HG03064 (cell line): Measurements from ENCODE around the gene SNAPIN.

Experiments used
- ATAC-seq: cut with Tn5 transposase; IDR thresholded peaks from one replicate; pipeline ENCODE4 v1.9.1; 2021; ENCODE audit warnings: low read depth; ENCODE audit not compliant: unreplicated experiment

Gene SNAPIN

GRCh38 chr1:153673511-153673910, 15.0 kb downstream of the SNAPIN start:
- ATAC-seq, result no peak

- no peak for ATAC-seq
Measured at GRCh38 chr1:153677718-153678518, 19.4 kb downstream of the SNAPIN start.

DNA sequence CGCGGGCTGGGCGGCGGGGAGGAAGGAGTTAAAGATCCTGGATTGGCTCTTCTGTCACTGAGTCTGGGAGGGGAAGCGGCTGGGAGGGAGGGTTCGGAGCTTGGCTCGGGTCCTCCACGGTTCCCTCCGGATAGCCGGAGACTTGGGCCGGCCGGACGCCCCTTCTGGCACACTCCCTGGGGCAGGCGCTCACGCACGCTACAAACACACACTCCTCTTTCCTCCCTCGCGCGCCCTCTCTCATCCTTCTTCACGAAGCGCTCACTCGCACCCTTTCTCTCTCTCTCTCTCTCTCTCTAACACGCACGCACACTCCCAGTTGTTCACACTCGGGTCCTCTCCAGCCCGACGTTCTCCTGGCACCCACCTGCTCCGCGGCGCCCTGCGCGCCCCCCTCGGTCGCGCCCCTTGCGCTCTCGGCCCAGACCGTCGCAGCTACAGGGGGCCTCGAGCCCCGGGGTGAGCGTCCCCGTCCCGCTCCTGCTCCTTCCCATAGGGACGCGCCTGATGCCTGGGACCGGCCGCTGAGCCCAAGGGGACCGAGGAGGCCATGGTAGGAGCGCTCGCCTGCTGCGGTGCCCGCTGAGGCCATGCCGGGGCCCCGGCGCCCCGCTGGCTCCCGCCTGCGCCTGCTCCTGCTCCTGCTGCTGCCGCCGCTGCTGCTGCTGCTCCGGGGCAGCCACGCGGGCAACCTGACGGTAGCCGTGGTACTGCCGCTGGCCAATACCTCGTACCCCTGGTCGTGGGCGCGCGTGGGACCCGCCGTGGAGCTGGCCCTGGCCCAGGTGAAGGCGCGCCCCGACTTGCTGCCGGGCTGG, 20.2 kb downstream of the SNAPIN start, which contains the start of gene NPR1:
Gene NPR1 (plus strand): TSS at position 170 of the 818 bp plus-strand sequence. CDS start 421 bp downstream, at position 591.
- no peak for ATAC-seq

GRCh38 chr1:153679337-153680119, 21.0 kb downstream of the SNAPIN start:
- no peak for ATAC-seq

DNA sequence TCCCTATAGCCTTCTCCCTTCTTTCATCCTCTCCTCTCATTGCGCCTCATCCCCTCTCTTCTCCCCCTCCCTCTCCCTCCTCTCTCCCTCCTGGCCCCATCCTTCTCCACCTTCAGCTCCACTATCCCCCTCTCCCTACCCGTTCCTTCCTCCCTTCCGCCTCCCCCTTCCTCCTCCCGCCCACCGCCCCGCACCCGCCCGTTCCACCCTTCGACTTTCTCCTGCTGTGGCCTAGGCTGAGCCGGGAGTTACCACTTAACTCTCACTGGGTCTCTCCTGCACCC, 21.6 kb downstream of the SNAPIN start:
- no peak for ATAC-seq

- ATAC-seq, result no peak
Measured at GRCh38 chr1:153682730-153683129, 24.2 kb downstream of the SNAPIN start.

DNA sequence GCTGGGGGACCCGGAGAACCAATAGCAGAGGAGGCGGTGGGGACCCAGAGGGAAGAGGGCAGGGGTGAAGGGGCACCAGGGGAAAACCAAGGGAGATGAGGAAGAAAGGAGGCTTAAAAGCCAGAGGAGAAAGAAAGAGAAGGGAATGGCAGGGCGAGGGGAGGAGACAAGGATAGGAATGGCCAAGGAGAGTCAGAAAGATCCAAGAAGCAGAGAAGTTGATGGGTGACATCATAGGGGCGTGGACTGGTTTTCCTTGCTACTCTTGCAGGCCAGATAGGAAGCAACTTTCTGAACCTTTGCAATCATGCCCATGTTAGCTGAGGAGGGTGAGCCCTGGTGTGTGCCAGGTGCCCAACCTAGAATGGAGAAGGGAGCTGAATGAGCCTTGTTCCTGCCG, 25.4 kb downstream of the SNAPIN start:
- no peak for ATAC-seq

DNA sequence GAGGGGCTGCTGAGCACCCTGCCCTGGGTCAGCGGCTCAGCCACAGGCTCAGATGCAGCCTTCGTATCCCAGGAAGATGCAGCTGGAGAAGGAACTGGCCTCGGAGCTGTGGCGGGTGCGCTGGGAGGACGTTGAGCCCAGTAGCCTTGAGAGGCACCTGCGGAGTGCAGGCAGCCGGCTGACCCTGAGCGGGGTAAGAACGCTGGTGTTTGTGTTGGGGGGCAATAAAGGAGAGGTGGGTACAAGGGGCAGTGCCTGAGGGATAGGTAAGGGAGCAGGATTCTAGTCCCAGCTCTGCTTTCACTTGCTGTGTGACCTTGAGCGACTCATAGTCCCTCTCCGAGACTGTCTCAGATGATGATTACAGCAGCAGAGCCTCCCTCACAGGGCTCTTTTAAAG, 26.4 kb downstream of the SNAPIN start:
- no peak for ATAC-seq

- ATAC-seq, result no peak
Measured at GRCh38 chr1:153685544-153686340, 27.2 kb downstream of the SNAPIN start.

DNA sequence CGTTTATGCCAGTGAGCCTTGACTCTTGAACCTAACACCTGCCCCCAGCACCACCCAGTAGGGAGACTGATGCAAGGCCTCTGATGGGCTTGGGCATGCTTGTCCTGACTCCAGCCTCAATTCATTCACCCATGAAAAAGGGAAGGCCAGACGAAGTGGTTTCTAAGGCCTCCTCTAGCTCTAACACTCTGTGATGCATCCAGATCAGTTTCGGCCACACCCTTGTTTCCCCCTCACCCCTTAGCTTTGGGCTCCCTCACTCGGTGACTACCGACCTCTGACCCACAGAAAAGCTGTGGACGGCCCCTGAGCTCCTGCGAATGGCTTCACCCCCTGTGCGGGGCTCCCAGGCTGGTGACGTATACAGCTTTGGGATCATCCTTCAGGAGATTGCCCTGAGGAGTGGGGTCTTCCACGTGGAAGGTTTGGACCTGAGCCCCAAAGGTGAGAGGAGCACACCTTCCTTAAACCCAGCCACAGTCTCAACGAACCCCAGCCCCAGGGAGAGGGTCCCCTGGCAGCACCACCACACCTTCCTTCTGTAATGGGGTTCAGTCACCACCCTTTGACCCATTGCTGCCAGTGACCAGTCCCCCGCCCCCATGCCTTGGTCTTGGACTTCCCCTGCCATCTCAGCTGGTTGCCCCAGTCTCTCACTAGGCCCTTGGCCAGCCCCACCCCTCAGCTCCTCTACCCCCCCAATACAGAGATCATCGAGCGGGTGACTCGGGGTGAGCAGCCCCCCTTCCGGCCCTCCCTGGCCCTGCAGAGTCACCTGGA, 29.0 kb downstream of the SNAPIN start:
- no peak for ATAC-seq

DNA sequence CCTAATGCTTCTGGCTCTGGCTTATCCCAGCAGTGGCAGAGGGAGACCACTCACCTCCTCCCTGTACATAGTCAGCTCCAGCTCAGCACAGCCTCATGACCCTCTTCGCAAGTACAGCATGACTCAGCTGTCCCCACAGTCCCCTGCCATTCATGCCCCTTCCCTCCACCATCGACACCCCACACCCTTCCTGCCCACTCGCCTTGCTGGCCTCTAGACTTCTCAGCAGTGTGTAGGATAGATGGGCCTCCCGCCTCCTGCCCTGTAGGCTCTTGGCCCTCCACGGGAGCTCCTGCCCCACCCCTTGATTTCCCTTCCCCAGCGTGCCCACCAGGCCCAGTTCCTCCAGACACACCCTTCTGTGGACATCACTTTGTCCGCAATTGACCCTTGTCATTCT, 29.8 kb downstream of the SNAPIN start:
- no peak for ATAC-seq

DNA sequence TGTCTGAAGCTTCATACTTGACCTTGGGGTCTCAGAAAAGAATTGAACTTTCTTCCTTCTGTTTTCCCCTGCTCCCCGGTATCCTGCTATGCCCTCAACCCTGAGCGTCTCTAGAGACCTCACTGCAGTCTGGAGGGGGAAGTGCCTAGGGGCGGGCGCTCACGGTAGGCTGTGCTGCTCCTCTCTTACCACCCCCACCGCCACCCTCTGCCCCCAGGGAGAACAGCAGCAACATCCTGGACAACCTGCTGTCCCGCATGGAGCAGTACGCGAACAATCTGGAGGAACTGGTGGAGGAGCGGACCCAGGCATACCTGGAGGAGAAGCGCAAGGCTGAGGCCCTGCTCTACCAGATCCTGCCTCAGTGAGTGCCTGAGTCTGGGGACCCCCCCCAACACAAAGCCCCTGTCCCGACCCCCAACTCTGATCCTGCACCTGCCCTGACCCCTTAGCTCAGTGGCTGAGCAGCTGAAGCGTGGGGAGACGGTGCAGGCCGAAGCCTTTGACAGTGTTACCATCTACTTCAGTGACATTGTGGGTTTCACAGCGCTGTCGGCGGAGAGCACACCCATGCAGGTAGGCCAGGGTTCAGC, 30.3 kb downstream of the SNAPIN start:
- no peak for ATAC-seq

DNA sequence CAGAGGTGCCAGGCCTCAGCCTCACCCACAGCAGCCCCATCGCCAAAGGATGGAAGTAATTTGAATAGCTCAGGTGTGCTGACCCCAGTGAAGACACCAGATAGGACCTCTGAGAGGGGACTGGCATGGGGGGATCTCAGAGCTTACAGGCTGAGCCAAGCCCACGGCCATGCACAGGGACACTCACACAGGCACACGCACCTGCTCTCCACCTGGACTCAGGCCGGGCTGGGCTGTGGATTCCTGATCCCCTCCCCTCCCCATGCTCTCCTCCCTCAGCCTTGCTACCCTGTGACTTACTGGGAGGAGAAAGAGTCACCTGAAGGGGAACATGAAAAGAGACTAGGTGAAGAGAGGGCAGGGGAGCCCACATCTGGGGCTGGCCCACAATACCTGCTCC, 35.0 kb downstream of the SNAPIN start:
- no peak for ATAC-seq

DNA sequence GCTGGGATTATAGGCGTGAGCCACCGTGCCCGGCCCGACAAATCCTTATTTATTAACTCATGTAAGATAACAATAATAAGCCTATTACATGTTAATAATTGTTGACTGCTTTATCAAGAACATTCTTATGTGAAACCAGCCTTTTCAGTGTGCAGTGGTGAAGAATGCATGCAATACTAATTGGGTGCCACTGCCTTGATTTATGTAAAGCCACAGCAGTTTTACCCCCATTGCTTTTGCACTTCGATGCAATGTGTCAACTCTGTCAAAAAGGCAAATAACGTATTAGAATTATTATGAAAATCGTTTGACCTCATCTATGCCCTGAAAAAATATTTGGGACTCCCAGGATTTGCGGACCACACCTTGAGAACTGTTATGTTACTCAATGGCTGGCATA, 38.2 kb downstream of the SNAPIN start:
- no peak for ATAC-seq

GRCh38 chr1:153697191-153698019, 38.9 kb downstream of the SNAPIN start:
- no peak for ATAC-seq

DNA sequence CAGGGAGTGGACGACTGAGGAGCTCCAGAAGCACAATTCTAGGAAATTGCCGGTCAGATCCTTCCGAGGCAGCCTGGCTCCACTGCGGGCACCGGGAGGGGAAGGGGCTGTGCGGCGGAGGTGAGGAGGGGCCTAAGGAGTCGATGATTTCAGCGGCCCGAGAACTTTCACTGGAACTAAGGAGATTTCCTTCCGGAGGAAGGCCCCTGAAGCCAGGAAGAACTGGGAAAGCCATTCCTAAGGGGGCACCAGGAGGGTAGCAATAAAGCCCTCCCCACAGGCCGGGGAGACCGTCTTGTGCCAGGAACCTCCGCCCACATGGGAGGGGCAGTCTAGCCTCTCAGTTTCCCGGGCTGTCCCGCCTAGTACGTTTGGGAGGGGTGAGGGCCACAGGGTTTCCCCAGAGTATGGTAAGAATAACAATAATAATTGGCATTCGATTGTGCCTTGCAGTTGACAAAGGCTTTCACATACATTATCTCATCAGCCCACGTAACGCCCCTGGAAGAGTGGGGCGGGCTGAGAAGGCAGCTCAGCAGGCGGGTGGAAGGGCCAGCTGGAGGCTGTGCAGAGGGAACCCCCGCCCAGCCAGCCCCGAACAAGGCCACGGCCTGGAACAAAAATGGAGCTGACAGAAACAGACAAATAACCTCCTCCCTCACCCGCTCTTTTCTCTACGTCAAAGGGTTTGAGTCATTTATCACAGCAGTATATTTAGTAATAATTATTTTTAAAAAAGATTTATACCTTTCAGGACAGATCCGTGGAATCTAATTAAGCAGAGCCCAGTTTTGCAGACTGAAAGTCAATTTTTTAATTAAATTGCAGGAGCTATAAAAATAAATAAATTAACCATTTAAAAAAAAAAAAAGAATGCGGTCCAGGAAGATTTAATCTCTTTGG, 39.8 kb downstream of the SNAPIN start:
- no peak for ATAC-seq

- no peak for ATAC-seq
Measured at GRCh38 chr1:153698923-153699714, 40.6 kb downstream of the SNAPIN start.
